ENCODE data around the gene SEC14L3. TPM values are rescaled to one million over a fixed set of nuclear protein-coding genes. Genes with fewer than 3 reads are reported as not detected.

The SEC14L3 gene
- total and polyA plus RNA-seq, 2 of the 4 experiments (the other 2 are of a cell fraction): not detected

- Histone ChIP-seq H2AK9ac (replicated peaks; ENCODE audit: low read depth, low read length, poor library complexity) (no peak overlapping the region), H2BK5ac (ENCODE audit: low read depth, low read length, poor library complexity, severe bottlenecking) (no peak overlapping the region)
- CTCF ChIA-PET: no interaction called here
Observed at GRCh38 chr22:30503551-30503950, 31.7 kb upstream of the SEC14L3 start.

More at GRCh38 chr22:30503551-30503950, 31.7 kb upstream of the SEC14L3 start:
- H3K9me3 ChIP-seq (ENCODE audit: control insufficient read depth, insufficient read depth, low read length): no peaks in the 10 kb centered on the region
- BruUV-seq (replicated peaks): no TSS peak
- DNase-seq: no peak
- no peak overlapping the region for H2BK20ac ChIP-seq (ENCODE audit: low read depth, low read length)
- no peak overlapping the region for H4K8ac ChIP-seq (ENCODE audit: low read depth in 2 of 2, low read length in 2 of 2)
- H3K56ac ChIP-seq (ENCODE audit: extremely low read depth, insufficient read depth, low read length): no peak overlapping the region
- dilution Hi-C loops (cut with HindIII; ENCODE audit: low sequenced_read_pairs, unreplicated experiment) (no loop called here), intact Hi-C loops (cut with micrococcal nuclease) (no loop called here), in situ Hi-C loops (cut with MboI; ENCODE audit: low sequenced_read_pairs) (no loop called here)
- H2BK15ac ChIP-seq (ENCODE audit: low read depth, low read length): no peak overlapping the region
- no peaks in the 10 kb centered on the region for H4K20me1 ChIP-seq (ENCODE audit: insufficient read depth, low read length)
- no peak overlapping the region for H3K27ac ChIP-seq (ENCODE audit: insufficient read depth, low read length)
- ATAC-seq (ENCODE audit: low read depth): no peak
- H3K4me3 ChIP-seq (ENCODE audit: insufficient read depth, low read depth, low read length): no peak overlapping the region
- TF ChIP-seq POLR2A (IDR thresholded peaks at IDR 0.05; ENCODE audit: low read depth, low read length): no peak
- no peak for TF ChIP-seq CEBPB (IDR thresholded peaks at IDR 0.05; ENCODE audit: low read depth, low read length)
- TF ChIP-seq NFE2L2 (IDR thresholded peaks at IDR 0.05; ENCODE audit: low read depth, low read length): no peak
- TF ChIP-seq RCOR1 (IDR thresholded peaks at IDR 0.05; ENCODE audit: insufficient replicate concordance, low read length): no peak
- no peak for TF ChIP-seq BHLHE40 (IDR thresholded peaks at IDR 0.05; ENCODE audit: low read depth, low read length)
- no peak overlapping the region for H3K23ac ChIP-seq (ENCODE audit: low read depth, low read length)
- H2AFZ ChIP-seq (replicated peaks; ENCODE audit: low read length, poor library complexity): no peak overlapping the region
- H3K9ac ChIP-seq (ENCODE audit: low read depth, low read length): no peak overlapping the region
- no peaks in the 10 kb centered on the region for H3K36me3 ChIP-seq (ENCODE audit: control insufficient read depth, insufficient read depth, low read length)
- H3K4me2 ChIP-seq (ENCODE audit: low read depth, low read length): no peak overlapping the region
- no peak overlapping the region for H2AK5ac ChIP-seq (ENCODE audit: low read depth, low read length)
- H3K14ac ChIP-seq (replicated peaks; ENCODE audit: low read depth, low read length): no peak overlapping the region
- no peak overlapping the region for H4K5ac ChIP-seq (ENCODE audit: low read depth, low read length)
- H3K9me1 ChIP-seq (ENCODE audit: insufficient read depth, low read length): no peaks in the 10 kb centered on the region
- H3K79me1 ChIP-seq (ENCODE audit: low read depth in 1 of 2, low read length in 2 of 2): no peaks in the 10 kb centered on the region
- WGBS, 2 experiments (ENCODE audit: extremely low coverage in 2 of 2, insufficient read length in 1 of 2): 100% methylated on average over 2 of the region's 12 CpGs; no CpG with 5 or more reads in 1 of the 2 experiments
- no peak overlapping the region for H3K4ac ChIP-seq (ENCODE audit: low read depth, low read length)
- POLR2A ChIA-PET (ENCODE audit: unreplicated experiment): no interaction called here
- H3K4me1 ChIP-seq (ENCODE audit: control insufficient read depth, insufficient read depth, low read length): no peaks in the 10 kb centered on the region
- H3K18ac ChIP-seq (ENCODE audit: low read depth, low read length): no peak overlapping the region
- H4K91ac ChIP-seq (ENCODE audit: insufficient read depth, low read depth, low read length): no peak overlapping the region
- no peak overlapping the region for H2BK120ac ChIP-seq (ENCODE audit: low read depth, low read length)
- H3K27me3 ChIP-seq (ENCODE audit: control insufficient read depth, insufficient read depth, low read length): peaks cover 39% of the 10 kb centered on the region
